Non-pigmented ciliary epithelial cell (primary cell): ENCODE measurements around the gene PTPRN2.

Experiments
- DNase-seq: peaks from one replicate; pipeline ENCODE4 v3.0.0-alpha.2; 2010; ENCODE audit warnings: low read depth

Gene PTPRN2

DNA sequence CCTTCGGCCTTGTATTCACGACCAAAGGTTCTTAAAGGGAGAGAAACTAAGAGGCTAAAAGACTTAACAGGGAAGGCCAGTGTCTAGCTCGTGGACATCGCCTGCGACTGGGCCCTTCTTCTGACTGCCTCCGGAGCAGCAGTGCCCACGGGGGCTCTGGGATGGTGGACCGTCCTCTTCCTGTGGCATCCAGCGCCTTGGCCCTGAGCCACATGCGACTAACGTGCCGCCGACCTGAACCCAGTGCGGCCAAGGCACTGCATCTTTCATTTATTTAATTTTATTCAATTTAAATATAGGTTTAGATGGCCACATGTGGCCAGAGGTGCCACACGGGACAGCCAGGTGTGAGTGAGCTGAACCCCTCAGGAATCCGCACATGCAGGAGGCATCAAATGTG lies 451.7 kb downstream of the PTPRN2 start:
- DNase-seq = no peak

GRCh38 chr7:158134824-158135223 lies 452.8 kb downstream of the PTPRN2 start:
- no peak for DNase-seq

- DNase-seq = no peak
These were observed 453.9 kb downstream of the PTPRN2 start for GRCh38 chr7:158133515-158134271.

- DNase-seq = no peak
These were observed 454.6 kb downstream of the PTPRN2 start for GRCh38 chr7:158133057-158133456.

GRCh38 chr7:158130023-158130409 lies 457.6 kb downstream of the PTPRN2 start:
- DNase-seq = no peak

GRCh38 chr7:158129037-158130022 lies 458.3 kb downstream of the PTPRN2 start:
- no peak for DNase-seq

DNA sequence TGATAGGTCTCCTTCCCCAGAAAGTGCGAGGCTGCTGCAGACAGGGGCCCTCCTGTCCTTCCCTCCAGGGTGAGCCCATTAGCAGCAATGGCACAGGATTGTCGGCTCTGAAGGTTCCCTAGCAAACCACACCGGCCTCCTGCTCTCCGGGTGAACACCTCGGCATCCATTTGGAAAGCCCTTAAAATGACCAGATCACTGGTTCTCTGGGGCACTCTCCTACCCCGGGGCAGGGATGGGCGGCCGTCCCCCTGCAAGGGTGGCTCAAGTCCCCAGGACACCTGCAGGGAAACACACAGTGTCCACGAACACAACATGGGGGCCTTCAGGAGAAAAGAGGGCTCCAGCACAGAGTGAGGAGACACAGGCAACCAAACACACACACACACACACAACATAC lies 459.1 kb downstream of the PTPRN2 start:
- no peak for DNase-seq

DNA sequence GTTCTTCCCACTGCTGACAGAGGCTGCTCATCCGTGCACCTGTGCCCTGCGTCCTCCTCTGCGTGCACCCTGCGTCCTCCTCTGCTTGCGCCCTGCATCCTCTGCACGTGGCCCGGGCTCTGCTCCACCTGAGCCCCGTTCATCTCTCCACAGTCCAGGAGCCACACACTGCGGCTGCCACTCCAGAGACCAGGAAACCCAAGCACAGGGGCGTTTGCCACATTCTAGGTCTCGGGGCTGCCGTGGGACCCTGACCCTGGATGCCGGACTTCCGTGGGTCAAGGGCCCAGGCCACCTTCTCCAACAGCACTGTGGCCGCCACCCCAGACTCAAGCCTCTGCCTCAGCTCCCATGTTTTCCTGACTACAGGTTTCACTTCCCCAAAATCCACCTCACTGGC lies 460.4 kb downstream of the PTPRN2 start:
- no peak for DNase-seq

GRCh38 chr7:158126661-158127060 lies 461.0 kb downstream of the PTPRN2 start:
- DNase-seq = no peak

DNA sequence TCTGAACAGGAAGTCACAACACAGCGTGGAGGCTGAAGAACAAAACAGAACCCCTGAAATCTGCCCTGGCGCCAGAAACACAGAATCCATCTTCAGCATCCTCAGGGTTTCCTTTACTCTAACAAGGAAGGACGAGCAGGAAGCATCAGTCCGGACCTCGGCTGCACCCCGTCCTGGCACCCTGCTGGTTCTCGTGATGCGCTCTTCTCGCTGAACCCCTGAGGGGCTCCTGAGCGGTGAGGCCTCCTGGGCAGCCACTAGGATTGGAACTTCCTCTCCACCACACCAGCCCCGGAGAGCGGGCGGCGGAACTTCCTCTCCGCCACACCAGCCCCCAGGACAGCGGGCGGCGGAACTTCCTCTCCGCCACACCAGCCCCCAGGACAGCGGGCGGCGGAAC lies 461.9 kb downstream of the PTPRN2 start:
- no peak for DNase-seq

GRCh38 chr7:158125091-158125490 lies 462.5 kb downstream of the PTPRN2 start:
- DNase-seq = no peak

DNA sequence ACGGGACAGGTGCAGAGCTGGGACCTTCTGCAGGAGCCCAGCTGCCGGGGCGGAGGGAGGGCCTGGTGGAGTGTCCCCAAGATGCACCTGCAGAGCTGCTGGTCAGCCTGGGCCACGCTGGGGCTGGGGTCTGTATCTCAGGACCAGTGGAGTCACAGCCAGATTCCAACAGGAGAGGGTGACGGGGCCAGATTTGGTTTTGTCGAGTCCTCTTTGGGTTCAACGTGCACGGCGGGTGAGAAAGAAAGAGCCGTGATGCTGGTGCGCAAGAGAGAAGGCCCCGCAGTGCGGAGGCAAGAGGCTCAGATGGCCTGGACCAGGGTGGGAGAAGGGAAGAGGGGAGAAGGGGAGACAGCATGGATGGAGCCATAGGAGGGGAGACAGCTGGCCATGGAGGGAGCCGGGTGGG lies 462.9 kb downstream of the PTPRN2 start:
- DNase-seq = no peak

DNA sequence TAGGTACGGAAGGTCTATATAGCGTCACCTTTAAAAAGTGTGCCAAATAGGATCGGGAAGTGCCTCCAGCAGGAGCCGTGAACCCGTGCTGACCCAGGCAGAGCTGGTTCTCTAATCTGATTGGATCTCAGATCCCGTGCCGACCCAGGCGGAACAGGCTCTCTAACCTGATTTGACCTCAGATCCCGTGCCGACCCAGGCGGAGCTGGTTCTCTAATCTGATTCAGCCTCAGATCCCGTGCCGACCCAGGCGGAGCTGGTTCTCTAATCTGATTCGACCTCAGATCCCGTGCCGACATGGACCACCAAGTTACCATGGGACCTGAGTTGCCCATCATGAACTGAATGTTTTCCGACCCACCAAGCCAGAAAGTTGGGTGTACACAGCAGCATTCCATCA lies 463.9 kb downstream of the PTPRN2 start:
- DNase-seq = no peak

DNA sequence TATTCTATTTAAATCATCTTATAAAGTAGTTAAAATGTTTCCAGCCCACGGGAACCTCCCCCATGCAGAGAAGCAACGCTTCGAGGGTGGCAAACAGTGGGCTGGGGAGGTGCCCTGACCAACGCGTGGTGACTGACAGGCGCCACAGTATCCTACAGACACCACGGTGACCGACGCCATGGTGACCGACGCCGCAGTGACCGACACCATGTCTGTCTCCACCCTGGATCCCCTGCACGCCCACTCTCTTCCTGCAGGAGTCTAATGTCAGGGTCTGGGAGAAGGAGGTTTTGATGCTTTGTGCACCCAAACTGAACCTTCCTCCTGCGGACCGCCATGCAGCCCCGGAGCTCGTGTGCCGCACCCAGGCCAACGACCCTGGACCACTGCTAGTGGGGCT lies 464.4 kb downstream of the PTPRN2 start:
- DNase-seq = no peak

DNA sequence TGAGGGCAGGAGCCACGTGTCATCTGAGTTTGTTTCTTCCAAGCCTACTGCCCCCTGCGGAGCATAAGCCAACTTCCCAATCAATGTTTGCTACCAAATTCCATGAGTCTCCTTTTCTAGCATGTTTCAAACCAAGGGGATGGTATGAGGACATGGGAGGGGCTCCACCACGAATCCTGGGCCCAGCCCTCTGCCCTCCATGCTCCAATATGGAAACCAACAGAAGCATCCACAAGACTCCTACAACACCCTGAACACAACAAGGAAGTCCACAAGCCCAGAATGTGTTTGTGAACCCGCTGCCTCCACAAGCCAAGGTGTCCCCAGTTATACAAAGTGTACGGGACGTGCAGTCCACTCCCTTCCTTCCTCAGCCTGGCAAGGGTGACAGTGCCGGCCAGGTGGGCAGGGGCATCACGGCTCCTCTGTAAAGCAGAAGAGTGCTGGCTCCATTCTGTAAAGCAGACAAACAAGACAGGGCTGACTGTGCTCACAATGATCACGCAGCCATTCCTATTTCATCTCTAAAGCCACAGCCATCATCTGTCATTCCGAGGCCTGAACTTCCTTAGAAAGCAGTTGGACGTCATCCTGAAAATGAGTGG lies 466.1 kb downstream of the PTPRN2 start:
- no peak for DNase-seq

DNA sequence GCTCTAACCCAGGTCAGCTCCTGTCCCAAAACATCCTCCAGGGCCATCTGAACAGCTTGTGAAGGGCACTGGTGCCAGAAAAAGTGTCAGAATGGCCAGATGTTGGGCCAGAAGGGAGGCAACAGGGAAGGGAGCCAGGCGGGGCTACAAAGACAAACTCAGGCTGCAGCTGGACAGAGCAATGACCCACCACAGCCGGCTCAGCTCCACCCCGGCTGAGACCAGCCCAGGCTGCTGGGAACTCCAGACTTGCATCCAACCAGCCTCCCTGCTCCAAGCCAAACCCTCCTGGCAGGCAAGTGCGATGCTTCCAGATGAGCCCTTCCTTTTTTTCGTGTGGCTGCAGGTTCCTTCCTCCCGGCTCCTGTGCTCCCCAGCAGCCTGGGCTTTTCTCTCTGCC lies 466.9 kb downstream of the PTPRN2 start:
- DNase-seq = no peak

GRCh38 chr7:158120316-158120715 lies 467.3 kb downstream of the PTPRN2 start:
- no peak for DNase-seq

GRCh38 chr7:158117341-158118222 lies 470.0 kb downstream of the PTPRN2 start:
- no peak for DNase-seq

DNA sequence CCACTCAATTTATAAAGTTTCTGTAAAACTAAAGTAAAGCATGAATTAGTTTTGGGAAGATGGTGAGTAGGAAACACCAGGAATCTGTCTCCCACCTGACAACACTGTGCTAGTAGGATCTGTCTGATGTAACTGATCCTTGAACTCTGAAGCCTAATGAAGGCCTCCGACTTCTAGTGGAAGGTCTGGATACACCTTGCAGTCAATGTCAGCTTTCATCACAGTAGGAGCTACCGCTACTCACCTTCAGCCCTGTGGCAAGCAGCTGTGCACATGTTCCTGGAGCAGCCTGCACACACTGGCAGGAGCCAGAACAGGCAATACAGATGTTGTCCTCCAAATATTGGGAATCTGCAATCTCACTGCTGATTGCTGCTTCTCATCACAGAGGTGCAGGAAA lies 471.4 kb downstream of the PTPRN2 start:
- no peak for DNase-seq

DNA sequence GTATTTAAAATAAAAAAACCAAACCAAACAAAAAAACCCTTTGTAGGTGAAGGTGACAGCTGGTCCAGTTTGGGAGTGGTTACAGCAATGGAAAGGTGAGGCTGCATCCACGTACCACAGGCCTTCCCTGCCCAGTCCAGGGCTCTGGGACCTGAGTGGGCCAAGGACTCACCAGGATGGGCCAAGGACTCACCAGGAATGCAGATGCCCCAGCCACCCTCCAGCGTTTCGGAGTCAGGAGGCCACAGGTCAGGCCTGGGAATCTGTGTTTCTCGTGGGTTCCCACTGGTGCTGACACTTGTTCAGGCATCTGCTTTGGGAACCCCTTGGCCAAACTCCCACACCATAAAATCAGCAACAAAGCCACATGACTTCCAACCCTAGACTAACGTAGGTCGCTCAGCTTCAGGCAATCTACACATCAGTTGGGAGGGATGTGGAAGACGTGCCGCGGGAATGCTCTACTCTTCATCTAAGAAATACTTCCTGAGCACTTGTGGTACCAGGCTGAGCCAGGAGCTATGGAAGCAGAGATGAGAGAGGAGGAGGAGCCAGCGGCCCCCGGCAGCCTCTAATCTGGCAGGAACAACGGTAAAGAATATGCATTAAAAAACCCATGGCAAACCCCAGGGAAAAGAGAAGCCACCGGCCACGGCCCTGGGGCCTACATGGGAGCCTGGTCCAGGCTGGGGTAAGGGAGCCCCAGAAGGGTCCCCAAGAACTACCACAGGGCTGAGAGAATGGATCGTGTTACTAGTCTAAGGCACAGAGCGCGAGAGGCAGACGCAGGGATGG lies 473.4 kb downstream of the PTPRN2 start:
- no peak for DNase-seq
